HG03575 (cell line): Measurements from ENCODE around the gene PRR19.
"Not testable (repeated sequence)": the region's sequence is repeated elsewhere in the genome, so short reads cannot be mapped to it uniquely, and the experiment has no call there.

ENCODE experiments used
- ATAC-seq: cut with Tn5 transposase; IDR thresholded peaks from one replicate; pipeline ENCODE4 v1.9.1; 2021; ENCODE audit not compliant: unreplicated experiment, insufficient number of reproducible peaks, low FRiP score; ENCODE audit errors: extremely low read depth

PRR19 gene

GRCh38 chr19:42316223-42317211 lies 14.6 kb downstream of the PRR19 start:
- ATAC-seq = no peak

GRCh38 chr19:42317535-42317934 lies 15.6 kb downstream of the PRR19 start:
- ATAC-seq = no peak

- ATAC-seq = no peak
These were observed 20.4 kb downstream of the PRR19 start for GRCh38 chr19:42322305-42322704.

- ATAC-seq = no peak
These were observed 21.5 kb downstream of the PRR19 start for GRCh38 chr19:42323473-42323851.

- no peak for ATAC-seq
These were observed 22.1 kb downstream of the PRR19 start for GRCh38 chr19:42323852-42324654.

GRCh38 chr19:42324655-42325307 lies 22.8 kb downstream of the PRR19 start:
- no peak for ATAC-seq

- ATAC-seq = peak; percentile 88
These were observed 23.5 kb downstream of the PRR19 start, which contains the start of gene MEGF8 for GRCh38 chr19:42325308-42325895. Gene MEGF8 (plus strand): TSS chr19:42325635. CDS start chr19:42326244, 609 bp downstream.

GRCh38 chr19:42325896-42326771 lies 24.2 kb downstream of the PRR19 start:
- ATAC-seq = no peak

GRCh38 chr19:42326969-42327368 lies 25.0 kb downstream of the PRR19 start:
- no peak for ATAC-seq

GRCh38 chr19:42327381-42327780 lies 25.4 kb downstream of the PRR19 start:
- ATAC-seq = no peak

- no peak for ATAC-seq
These were observed 26.2 kb downstream of the PRR19 start for GRCh38 chr19:42328106-42328505.

- no peak for ATAC-seq
These were observed 26.9 kb downstream of the PRR19 start for GRCh38 chr19:42328854-42329253.

GRCh38 chr19:42330241-42330711 lies 28.3 kb downstream of the PRR19 start:
- ATAC-seq = no peak

GRCh38 chr19:42331333-42331732 lies 29.4 kb downstream of the PRR19 start:
- ATAC-seq = not testable (repeated sequence)

- ATAC-seq = no peak
These were observed 30.1 kb downstream of the PRR19 start for GRCh38 chr19:42332059-42332458.

- ATAC-seq = no peak
These were observed 31.1 kb downstream of the PRR19 start for GRCh38 chr19:42333018-42333417.

GRCh38 chr19:42333975-42334696 lies 32.2 kb downstream of the PRR19 start:
- ATAC-seq = no peak
